OCI-LY7 (cell line): Measurements from ENCODE around the gene DNAJB1. TPM values are rescaled to one million over a fixed set of nuclear protein-coding genes. Genes with fewer than 3 reads are reported as not detected.

Experiments used
- Bru-seq: library from RNA; stranded (reverse); fragments of 400-500 nt; gene quantifications from one replicate; lab custom pipeline; 2021; lab: Mats Ljungman, UMichigan
- BruChase-seq, 2 experiments: library from RNA; stranded (reverse); fragments of 400-500 nt; gene quantifications; one replicate each; lab custom pipeline; 2021; lab: Mats Ljungman, UMichigan
- BruUV-seq: library from RNA; stranded (reverse); fragments of 400-500 nt; replicated peaks from 2 replicates; lab custom pipeline; 2021; lab: Mats Ljungman, UMichigan
- CTCF ChIA-PET: fragments of 300-600 bp; sonication (Branson Sonifier 250); formaldehyde crosslinking; loops from one replicate; lab custom pipeline; 2022; ENCODE audit warnings: antibody characterized with exemption; ENCODE audit not compliant: unreplicated experiment; lab: Charles Lee
- POLR2A ChIA-PET: fragments of 300-600 bp; sonication (Branson Sonifier 250); formaldehyde crosslinking; loops from one replicate; lab custom pipeline; 2022; ENCODE audit warnings: antibody characterized with exemption; lab: Charles Lee
- DNase-seq: peaks from one replicate; pipeline ENCODE4 v3.0.0-alpha.2; 2015; ENCODE audit warnings: low spot score
- H2AFZ ChIP-seq: fragments of 200-600 bp; sonication (generic), shearing (Covaris generic); 2 replicates; pipeline ENCODE4 v1.6.1; 2014; ENCODE audit warnings: mild to moderate bottlenecking, antibody characterized with exemption, low read length, moderate library complexity
- H3K27ac ChIP-seq: fragments of 200-600 bp; sonication (generic); 2 replicates; pipeline ENCODE4 v1.5.1; 2014; ENCODE audit warnings: mixed run types, low read depth, mild to moderate bottlenecking, moderate library complexity, low read length, inconsistent platforms; ENCODE audit not compliant: poor library complexity, severe bottlenecking
- H3K36me3 ChIP-seq: fragments of 200-600 bp; sonication (generic); 2 replicates; pipeline ENCODE4 v1.6.1; 2014; ENCODE audit warnings: mild to moderate bottlenecking, antibody characterized with exemption, low read length, moderate library complexity, mixed read lengths; ENCODE audit not compliant: insufficient read depth
- H3K4me1 ChIP-seq: fragments of 200-600 bp; sonication (generic); 2 replicates; pipeline ENCODE4 v1.5.1; 2014; ENCODE audit warnings: mild to moderate bottlenecking, low read length; ENCODE audit not compliant: insufficient read depth, poor library complexity, severe bottlenecking
- H3K4me2 ChIP-seq: fragments of 200-600 bp; sonication (generic); 2 replicates; pipeline ENCODE4 v1.6.1; 2014; ENCODE audit warnings: mild to moderate bottlenecking, low read length
- H3K4me3 ChIP-seq: fragments of 200-600 bp; sonication (generic); 2 replicates; pipeline ENCODE4 v1.5.1; 2014; ENCODE audit warnings: mild to moderate bottlenecking, low read depth, low read length; ENCODE audit not compliant: poor library complexity, severe bottlenecking
- H3K79me2 ChIP-seq: fragments of 200-600 bp; sonication (generic); 2 replicates; pipeline ENCODE4 v1.6.1; 2016; ENCODE audit warnings: low read depth, mild to moderate bottlenecking, low read length, moderate library complexity, mixed read lengths; ENCODE audit not compliant: insufficient read depth
- H3K9me2 ChIP-seq: fragments of 200-600 bp; sonication (generic); 2 replicates; pipeline ENCODE4 v1.6.1; 2016; ENCODE audit warnings: mild to moderate bottlenecking, low read length, mixed read lengths; ENCODE audit not compliant: insufficient read depth
- H3K9me3 ChIP-seq: fragments of 200-600 bp; sonication (generic); 2 replicates; pipeline ENCODE4 v1.6.1; 2014; ENCODE audit warnings: mild to moderate bottlenecking, mixed run types, low read length, mixed read lengths
- H4K20me1 ChIP-seq: fragments of 200-600 bp; sonication (generic); 2 replicates; pipeline ENCODE4 v1.6.1; 2014; ENCODE audit warnings: mild to moderate bottlenecking, antibody characterized with exemption, low read length, moderate library complexity, mixed read lengths; ENCODE audit not compliant: insufficient read depth
- CTCF ChIP-seq: fragments of 200-600 bp; sonication (generic); conservative IDR thresholded peaks from 2 replicates; pipeline ENCODE4 v1.5.1; 2014; ENCODE audit warnings: mild to moderate bottlenecking, antibody characterized with exemption, low read length, moderate library complexity, mixed read lengths
- EZH2phosphoT487 ChIP-seq: fragments of 200-600 bp; sonication (generic); IDR thresholded peaks from 2 replicates; pipeline ENCODE4 v1.6.1; 2018; ENCODE audit warnings: low read depth, borderline replicate concordance, mild to moderate bottlenecking, mixed run types, antibody characterized with exemption, low read length, moderate library complexity, mixed read lengths
- intact Hi-C: fragments of 100-400 bp; cut with micrococcal nuclease; formaldehyde crosslinking; loops from one replicate; pipeline ENCODE4 v1.10.0; 2022; ENCODE audit not compliant: unreplicated experiment
- long read RNA-seq: library from polyadenylated mRNA; stranded (forward); transcript quantifications from one replicate; pipeline ENCODE4 v2.0.0, GENCODE V29; 2022
- total RNA-seq, 2 experiments: library from RNA; depleted of rRNA in 1 of 2; stranded (reverse); fragments of >200 nt in 1 of 2; shearing (Covaris generic) in 1 of 2; gene quantifications; 2 replicates each; pipeline ENCODE4 v1.2.3, GENCODE V29; 2014 to 2022

Gene DNAJB1
- total RNA-seq (2014; rRNA removed; shearing (Covaris generic)) (62.9 and 76.7 TPM in 2 replicates), total RNA-seq (2022) (51.7 and 63.7 TPM in 2 replicates), Bru-seq, nascent RNA (percentile 58 among the genes with signal in this experiment), BruChase-seq, experiment 1, labeled RNA remaining after a 6-hour chase (percentile 61 among the genes with signal in this experiment), BruChase-seq, experiment 2, labeled RNA remaining after a 2-hour chase (percentile 67 among the genes with signal in this experiment)
- long read RNA-seq, transcript DNAJB1-201 (3 exons, 2,264 nt): major isoform, 75 of 93 reads
- long read RNA-seq, partial matches to known transcripts: 6 of 93 reads
- long read RNA-seq, other reads (novel, unspliced or antisense): 10 of 93 reads

- BruUV-seq: no TSS peak
- Histone ChIP-seq H3K27ac (peak within 1 kb of the TSS; percentile 76), H3K4me2 (peak within 1 kb of the TSS; percentile 99), H3K9me3 (no peaks in the 10 kb centered on the region), H3K4me1 (peaks cover 56% of the 10 kb centered on the region), H2AFZ (peak within 1 kb of the TSS; percentile 72; the same call in 1 of the 2 replicates), H3K4me3 (peak within 1 kb of the TSS; percentile 93), H3K36me3 (peaks cover 45% of the 10 kb centered on the region), H4K20me1 (peaks cover 17% of the 10 kb centered on the region), H3K9me2 (no peaks in the 10 kb centered on the region), H3K79me2 (peaks cover 35% of the 10 kb centered on the region)
- ChIA-PET POLR2A (interaction anchor here (0.5 to 1.6 kb wide), 6 partner anchors 10 to 30 kb away, joined by 3 to 6 read pairs (median 3); no protein-coding TSS in a partner anchor), CTCF (interaction anchor here (0.7 to 0.8 kb wide), 2 partner anchors 46 to 152 kb away, joined by 3 read pairs; no protein-coding TSS in a partner anchor)
- intact Hi-C loops: loop anchor here (1.0 to 5.0 kb wide), 2 partner anchors 11 to 39 kb away; partner anchors contain the start of gene TECR
- DNase-seq: peak; percentile 77
- TF ChIP-seq EZH2phosphoT487 (no peak), CTCF (no peak)
These were observed at the start of gene DNAJB1 for GRCh38 chr19:14517840-14518505. Gene DNAJB1 (minus strand): TSS chr19:14518397. CDS start chr19:14518349, 48 bp downstream.

- H3K36me3 ChIP-seq: peaks cover 54% of the 10 kb centered on the region
- no peak for TF ChIP-seq CTCF
- no peak for TF ChIP-seq EZH2phosphoT487
- no peak overlapping the region for H2AFZ ChIP-seq
- no peak overlapping the region for H3K27ac ChIP-seq
- peaks cover 16% of the 10 kb centered on the region for H3K79me2 ChIP-seq
- peaks cover 4% of the 10 kb centered on the region; the same call in 1 of the 2 replicates for H4K20me1 ChIP-seq
- H3K4me2 ChIP-seq: no peak overlapping the region
- intact Hi-C loops: no loop called here
- BruUV-seq: no TSS peak
- POLR2A ChIA-PET: no interaction called here
- DNase-seq: no peak
- H3K9me2 ChIP-seq: no peaks in the 10 kb centered on the region
- H3K9me3 ChIP-seq: no peaks in the 10 kb centered on the region
- CTCF ChIA-PET: no interaction called here
- no peak overlapping the region for H3K4me3 ChIP-seq
- peaks cover 15% of the 10 kb centered on the region for H3K4me1 ChIP-seq
These were observed 48.9 kb upstream of the DNAJB1 start for GRCh38 chr19:14567079-14567478.
